Gastroesophageal sphincter (tissue), 3 donors: ENCODE results near the gene GRM4.

Source experiments
- CTCF ChIP-seq, 4 experiments: fragments of 200-600 bp in 2 of 4; fragments of 450-650 bp in 2 of 4; sonication (generic) in 1 of 4; IDR thresholded peaks; one replicate each; pipeline ENCODE4 v1.5.1; 2017 to 2019; ENCODE audit warnings: antibody characterized with exemption in 4 of 4, mild to moderate bottlenecking in 2 of 4, moderate library complexity in 2 of 4
- EP300 ChIP-seq: sonication (generic); formaldehyde crosslinking; IDR thresholded peaks from one replicate; pipeline ENCODE4 v1.6.1; 2017; ENCODE audit warnings: antibody characterized with exemption, mild to moderate bottlenecking
- POLR2A ChIP-seq, 2 donors: fragments of 450-650 bp; IDR thresholded peaks; one replicate each; pipeline ENCODE4 v1.6.1; 2017; ENCODE audit warnings: antibody characterized with exemption in 2 of 2, mild to moderate bottlenecking in 2 of 2, moderate library complexity in 1 of 2
- POLR2AphosphoS5 ChIP-seq: sonication (generic); formaldehyde crosslinking; IDR thresholded peaks from one replicate; pipeline ENCODE4 v1.6.1; 2017; ENCODE audit warnings: antibody characterized with exemption

- no peak for TF ChIP-seq POLR2AphosphoS5
- no peak for TF ChIP-seq CTCF (IDR thresholded peaks at IDR 0.05)
- no peak for TF ChIP-seq EP300
- TF ChIP-seq POLR2A (IDR thresholded peaks at IDR 0.05) = no peak
Measured at GRCh38 chr6:34053721-34054120, 92.2 kb downstream of the GRM4 start.
